ENCODE data around the gene LGALS9.

LGALS9 gene

DNA sequence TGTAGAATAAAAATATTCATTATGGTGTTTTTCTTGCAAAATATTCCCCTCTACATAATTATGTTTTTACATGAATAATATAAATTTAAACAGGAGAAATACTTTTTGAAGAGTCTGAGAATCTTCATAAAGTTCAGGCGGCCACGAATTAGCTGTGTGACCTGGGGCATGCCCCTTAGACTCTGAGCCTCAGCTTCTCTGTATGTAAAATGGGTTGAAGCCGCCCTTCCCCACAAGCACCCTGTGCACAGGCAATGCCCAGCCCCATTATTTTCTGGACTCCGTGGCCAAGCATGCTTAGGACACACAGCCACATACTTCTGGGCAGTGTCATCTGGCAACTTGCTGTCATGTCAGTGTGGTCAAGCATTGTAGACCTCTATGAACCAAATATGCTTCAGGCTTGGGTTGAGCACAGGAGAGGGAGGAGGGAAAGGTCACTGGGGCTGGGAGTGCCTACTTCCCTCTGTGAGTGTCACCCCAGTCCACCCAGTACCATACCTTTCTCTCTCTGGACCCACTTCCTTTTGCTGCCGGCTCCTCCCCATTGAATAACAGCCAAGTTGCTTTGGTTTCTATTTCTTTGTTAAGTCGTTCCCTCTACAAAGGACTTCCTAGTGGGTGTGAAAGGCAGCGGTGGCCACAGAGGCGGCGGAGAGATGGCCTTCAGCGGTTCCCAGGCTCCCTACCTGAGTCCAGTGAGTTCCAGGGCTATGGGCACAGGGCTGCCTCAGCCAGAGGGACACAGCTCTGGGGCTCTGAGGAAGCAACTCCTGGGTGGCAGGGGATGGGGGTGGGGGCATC is at the start of gene LGALS9:
Gene LGALS9, plus strand, starts transcription at position 582 of the 804 bp plus-strand sequence. Its CDS starts 78 bp downstream, at position 660.
- no peak for FAIRE-seq

DNA sequence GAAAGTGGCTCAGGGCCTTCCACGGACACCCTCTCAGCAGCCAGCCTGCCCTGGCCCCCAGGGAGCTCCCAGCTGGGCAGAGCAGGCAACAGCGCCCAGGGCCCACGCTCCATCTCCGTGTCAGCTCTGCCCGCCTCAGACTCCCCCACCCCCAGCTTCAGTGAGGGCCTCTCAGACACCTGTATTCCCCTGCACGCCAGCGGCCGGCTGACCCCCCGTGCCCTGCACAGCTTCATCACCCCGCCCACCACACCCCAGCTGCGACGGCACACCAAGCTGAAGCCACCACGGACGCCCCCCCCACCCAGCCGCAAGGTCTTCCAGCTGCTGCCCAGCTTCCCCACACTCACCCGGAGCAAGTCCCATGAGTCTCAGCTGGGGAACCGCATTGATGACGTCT is 48.3 kb upstream of the LGALS9 start:
- no peak for FAIRE-seq

DNA sequence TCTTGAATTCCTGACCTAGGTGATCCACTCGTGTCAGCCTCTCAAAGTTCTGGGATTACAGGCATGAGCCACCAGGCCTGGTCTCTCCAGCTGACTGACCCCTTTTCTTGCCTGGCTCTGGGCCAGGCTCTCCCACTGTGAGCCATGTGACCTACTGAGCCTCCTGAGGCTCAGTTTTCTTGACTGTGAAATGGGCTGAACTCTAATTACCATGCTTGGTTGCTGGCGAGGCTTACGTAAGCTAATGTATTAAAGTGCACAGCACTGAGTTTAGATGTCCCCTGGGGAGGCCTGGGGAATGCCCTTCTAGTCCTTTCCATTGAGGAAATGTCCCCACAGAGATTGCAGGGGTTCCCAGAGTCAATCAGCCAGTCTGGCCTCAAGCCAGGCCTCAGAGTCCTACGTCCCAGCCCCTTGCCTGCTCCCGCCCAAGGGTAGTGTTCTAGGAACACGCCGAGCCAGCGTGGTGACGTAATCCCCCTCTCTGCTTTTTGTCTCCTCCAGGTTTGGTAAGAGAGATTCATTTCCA is 45.8 kb upstream of the LGALS9 start:
- FAIRE-seq, result no peak

DNA sequence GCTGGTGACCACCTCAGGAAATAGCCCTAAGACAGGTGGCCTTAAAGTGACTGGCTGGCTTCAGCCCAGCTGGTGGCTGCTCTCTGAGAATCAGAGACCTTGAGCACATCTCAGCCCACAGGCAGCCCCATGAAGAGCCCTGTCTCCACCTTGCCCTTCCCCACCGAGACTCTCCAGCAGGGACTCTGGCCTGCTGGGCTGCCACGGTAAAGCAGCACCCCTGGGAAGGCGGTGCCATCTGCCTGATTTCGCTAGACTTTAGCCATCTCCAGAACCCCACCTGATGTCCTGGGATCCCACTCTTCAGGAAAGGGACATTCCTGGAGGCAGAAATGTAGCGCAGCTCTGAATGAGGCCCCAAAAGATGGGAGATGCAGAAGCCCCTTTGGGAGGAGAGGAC is 45.2 kb upstream of the LGALS9 start:
- no peak for FAIRE-seq

DNA sequence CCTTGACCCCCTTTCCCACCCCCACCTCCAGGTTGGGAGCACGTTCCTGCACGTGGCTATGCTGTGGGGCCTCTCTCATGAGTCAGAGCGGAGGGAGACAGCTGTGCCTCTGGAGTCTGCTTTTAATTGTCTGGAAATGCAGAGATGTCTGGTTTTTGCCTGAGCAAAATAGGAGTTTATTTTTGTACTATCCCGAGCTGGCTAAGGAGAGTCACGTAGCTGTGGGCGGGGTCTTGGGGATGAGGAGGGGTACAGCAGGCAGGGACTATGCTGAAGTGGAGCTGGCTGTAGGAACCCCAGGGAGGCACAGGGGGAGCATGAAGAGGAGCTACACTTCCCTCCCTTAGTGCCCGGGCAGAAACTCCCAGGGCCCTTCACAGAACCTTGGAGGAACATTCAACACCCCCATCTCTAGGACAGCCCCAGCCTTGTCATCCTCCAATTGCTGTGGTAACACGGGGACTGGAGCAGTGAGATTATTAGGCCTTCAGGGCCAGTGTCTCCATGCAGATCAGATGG is 44.7 kb upstream of the LGALS9 start:
- FAIRE-seq, result no peak

DNA sequence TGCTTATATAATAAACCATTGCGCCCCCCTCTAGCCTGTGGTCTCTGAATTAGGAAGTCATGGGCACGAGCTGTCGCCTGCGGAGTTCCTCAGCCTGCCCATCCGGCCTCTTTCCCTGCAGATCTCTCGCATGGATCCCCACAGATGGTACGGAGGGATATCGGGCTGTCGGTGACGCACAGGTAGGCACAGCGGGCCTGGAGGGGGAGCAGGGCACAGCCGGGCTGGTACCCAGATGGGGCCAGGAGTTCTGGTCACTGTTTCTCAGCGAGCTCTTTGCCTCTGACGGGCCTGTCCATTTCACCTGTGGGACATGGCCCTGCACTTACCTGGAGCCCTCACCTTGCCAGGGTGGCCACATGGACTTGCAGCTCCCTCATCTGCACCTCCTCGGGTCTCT is 42.6 kb upstream of the LGALS9 start:
- FAIRE-seq, result no peak

DNA sequence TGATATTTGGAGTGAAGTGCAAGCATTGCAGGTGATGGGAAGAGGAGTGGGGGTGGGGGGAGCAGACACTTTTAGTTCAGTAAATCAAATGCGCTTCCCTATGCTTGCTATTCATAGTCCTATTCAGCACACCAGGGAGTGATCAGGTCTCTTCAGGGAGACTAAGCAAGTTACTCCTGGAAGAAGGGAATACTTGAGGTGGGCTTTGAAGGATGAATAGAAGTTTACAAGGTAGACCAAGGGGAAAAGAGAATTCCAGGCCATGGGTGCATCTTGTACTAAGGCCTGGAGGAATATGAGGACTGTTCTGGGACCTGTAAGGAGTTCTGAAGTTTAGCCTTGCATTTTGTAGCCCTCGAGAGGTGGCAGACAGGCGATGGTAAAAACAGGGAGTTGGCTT is 40.1 kb upstream of the LGALS9 start:
- no peak for FAIRE-seq

DNA sequence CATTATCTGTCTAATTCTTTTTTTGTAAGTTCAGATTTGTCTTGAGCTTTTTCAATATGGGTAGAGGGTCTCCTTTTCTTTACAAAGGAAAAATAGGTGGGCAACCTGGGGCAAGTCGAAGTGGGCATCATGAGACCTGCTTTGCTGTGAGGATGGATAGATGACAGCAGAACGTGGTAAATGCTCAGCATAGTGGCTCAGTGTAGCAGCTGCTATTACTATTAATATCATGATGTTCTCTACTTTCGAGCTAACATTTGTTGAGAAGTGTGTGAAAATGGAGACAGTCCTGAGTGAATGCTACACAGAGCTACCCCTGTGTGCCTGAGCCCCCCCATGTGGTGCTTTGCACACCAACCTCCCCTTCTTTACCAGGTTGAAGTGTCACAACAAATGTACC is 39.0 kb upstream of the LGALS9 start:
- FAIRE-seq, result no peak

DNA sequence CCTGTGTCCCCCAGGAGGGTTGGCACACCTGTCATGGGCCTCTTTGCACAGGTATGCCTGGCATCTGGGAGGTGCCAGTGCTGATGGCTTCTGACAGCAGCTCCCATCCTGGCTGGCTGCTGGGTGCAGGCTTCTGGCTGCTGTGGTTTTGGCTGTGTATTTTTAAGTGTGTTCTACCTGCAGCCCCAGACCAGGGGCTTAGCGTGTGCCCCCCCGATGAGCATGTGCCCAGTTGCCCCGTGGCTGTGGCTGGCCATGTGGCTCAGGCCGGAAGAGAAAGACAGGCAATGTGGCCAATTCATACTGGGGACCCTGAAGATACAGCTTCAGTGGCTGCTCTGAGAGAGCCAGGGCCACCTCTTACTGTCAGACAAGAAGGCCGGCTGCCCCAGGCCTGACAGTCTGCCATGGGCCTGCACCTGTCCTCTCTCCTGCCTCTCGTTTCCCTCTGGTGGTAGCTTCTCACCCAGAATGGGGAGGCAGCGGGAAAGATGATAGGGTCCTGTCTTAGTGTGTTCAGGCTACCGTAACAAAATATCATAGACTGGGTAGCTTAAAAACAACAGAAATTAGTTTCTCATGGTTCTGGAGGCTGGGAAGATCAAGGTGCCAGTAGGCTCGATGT is 37.6 kb upstream of the LGALS9 start:
- no peak for FAIRE-seq

DNA sequence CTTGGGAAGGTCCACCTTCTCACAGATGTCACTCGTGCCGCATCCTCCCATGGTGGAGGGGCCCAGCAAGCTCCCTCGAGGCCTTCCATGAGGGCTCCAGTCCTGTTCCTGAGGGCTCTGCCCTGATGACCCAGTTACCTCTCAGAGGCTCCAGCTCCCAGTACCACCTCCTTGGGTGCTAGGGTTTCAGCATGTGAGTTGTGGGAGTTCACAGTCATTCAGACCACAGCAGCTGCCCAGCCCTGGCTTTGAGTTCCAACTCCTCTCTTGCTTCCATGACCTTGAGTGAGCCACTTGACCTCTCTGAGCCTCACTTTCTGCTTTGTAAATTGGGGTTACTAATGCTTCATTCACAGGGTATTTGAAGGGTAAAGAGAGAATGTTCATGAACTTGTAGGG is 37.1 kb upstream of the LGALS9 start:
- FAIRE-seq, result no peak

DNA sequence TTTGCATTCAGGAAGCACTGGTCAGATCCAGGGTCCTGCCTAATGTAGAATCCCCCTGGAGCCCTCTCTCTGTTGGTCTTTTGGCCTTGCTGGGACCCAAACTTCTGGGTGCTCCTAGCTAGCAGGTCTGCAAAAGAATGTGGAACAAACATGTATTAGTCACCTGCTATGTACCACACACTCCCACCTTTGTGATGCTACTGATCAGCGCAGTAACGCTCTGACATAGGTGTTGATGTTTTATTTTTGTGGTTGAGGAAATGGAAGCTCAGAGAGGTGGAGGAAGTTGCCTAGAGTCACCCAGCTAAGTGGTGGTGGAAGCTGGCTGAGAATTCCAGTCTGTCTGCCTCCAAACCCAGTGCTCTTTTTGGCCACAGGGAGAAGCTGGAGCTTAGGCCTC is 35.8 kb upstream of the LGALS9 start:
- no peak for FAIRE-seq

DNA sequence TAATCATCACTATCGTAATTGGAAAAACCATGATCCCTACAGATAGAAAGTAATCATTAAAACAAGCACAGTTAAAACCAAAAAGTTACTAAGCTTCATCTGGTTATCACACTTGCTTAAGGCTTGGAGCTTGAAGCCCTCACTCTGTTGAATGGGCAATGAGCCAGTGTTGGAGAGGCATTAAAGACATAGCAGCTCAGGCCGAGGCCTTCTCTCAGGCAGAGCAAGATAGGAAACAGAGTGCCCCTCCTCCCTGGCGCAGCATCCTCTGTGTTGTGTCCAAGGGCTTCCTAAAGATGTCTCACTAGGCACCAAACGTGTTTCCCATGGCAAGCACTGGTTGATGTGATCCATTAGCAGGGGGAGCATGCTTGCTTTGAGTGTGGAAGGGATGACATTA is 34.9 kb upstream of the LGALS9 start:
- FAIRE-seq, result no peak

DNA sequence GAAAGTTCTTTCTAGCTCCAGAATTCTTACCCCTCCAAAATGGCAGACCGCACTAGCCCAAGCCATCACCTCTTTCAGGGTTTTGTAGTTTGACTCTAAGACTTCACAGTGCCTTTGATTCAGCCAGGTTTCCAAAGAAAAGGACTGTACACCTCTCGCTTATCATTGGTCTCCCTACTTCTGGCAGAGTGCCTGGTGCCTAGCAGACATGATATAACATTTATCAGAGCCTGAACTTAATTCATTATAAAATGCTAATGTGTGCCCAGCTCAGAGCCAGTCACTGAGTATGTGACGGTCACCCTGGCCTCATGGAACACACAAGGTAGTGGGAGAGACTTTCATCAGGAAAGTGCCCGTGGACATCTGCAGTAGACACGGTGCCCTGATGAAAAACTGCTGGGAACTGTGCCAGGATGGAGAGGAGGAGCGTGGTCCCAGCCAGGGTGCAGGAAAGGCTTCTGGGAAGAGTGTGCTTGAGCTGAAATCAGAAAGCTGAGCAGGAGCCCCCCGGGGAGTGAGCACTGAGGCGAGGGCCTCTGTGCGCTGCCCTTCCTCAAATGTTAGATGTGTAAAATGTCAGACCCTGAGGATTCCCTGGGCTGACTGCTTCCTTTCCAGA is 34.3 kb upstream of the LGALS9 start:
- FAIRE-seq, result no peak

DNA sequence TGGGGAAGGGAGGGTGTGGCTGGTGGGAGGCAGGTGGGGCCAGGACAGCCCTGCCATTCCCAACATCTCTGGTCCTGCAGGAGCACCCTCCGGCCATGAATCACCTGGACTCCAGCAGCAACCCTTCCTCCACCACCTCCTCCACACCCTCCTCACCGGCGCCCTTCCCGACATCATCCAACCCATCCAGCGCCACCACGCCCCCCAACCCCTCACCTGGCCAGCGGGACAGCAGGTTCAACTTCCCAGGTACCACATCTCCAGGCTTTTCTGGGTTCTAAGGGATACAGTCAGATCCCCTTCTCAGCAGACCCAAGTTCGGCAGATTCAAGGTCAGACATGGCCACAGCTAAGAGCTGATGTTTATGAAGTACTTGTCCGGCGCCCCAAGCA is 33.8 kb upstream of the LGALS9 start:
- FAIRE-seq, result no peak

DNA sequence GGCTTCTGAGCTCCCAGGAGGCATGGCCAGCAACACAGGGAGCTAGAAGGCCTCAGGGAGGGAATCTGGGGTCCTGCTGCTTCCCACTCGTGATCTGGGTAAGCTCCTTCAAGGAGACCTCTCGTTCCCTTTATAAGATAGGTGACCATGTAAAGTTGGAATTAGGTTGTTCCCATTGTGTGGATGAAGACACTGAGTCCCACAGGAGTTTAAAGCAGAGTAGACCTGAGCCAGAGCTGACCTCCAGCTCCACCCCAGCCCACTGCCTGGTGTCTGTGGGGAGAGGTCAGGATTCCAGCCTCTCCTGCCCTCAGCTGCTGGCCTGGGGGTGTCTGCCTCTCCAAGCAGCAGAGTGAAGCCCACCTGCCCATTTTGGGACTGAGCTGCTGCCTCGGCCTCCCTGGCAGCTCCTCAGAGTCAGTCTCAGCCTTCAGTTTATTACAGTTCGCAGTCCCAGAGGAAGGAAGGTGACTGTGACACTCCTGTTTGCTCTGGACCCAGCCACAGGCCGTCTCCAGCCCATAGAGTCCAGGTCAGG is 33.1 kb upstream of the LGALS9 start:
- no peak for FAIRE-seq

DNA sequence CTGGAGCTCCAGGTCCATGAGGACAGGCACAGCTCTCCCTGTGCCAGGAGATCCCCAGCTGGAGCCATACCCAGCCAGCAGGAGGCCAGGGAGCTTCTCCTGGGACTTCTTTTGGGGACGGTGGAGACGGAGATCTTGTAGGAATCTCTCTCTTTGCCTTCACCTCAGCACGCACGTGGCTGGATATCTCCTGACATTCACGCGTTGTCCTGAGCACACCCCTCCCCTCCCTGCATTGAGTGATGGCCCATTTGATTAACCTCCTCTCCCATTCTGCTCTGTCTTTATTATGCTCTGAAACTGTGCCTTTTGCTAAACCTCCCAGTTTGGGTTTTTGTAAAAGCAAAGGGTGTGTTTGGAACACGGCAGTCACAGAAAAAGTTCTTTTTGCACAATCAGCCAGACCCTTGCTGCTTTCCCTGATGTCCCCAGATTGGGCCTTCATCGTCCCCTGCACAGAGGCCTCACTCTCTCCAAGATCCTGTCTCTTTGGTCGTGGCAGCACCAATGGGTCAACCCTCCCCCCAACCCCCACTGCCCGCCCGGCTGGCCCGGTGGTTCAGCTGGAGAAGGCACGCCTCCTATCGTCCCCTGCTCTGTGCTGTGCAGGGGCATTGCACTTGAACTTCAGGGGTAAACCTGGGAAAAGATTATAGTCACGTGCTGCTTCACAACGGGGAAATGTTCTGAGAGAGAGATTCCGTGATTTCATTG is 32.5 kb upstream of the LGALS9 start:
- FAIRE-seq, result no peak

DNA sequence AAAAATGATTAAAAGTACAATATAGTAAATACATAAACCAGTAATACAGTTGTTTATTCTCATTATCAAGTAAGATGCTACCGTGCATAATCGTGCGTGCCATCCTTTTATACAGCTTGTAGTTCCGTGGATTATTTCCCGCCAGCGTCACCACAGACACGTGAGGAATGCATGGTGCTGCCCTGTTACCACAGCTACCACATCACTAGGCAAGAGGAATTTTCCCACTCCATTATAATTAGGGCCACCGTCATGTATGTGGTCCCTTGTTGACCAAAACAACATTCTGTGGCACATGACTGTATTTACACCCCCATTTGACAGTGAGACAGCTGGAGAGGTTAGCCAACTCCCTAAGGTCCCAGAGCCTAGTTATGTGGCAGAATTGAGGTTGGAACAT is 30.5 kb upstream of the LGALS9 start:
- no peak for FAIRE-seq

DNA sequence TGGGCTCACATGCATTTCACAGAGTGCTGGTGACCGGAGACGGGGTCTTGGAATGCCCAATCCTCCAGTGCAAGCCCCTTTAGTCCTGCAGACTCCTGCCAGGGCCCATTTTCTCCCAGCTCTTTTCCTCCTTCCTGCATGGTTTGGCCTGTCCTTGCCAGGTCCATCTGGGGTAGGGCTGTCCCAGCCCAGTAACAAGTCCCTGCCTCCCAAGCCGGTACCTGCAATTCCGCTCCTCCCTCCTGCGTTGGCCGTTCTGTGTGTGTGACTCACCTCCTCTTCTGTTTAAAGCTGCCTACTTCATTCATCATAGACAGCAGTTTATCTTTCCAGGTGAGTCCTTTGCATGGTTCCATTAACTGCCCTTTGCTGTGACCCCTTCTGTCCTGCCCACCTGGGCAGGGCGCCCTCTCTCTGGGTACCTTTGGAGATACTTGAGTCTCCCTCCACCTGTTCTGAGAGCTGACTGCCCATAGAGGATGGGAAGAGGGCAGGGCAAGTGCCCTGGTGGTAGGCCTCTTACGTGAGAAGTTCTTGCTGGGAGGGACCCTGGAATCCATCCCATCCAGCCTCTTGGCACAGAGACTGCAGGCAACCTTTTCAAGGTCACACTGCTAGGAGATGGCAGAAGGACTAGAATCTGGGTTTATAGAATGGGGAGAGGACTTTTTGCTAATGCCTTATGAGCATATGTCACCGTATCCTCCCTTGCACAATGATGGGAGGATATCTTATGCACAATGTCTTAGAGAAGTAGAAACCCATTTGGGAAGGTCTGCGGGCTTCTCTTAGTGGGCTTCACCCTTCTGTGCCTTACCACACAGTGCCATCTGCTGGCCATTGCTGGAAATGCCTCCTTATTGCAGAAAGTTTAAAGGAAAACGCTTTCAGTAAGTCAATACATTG is 29.7 kb upstream of the LGALS9 start:
- FAIRE-seq, result peak; percentile 86

DNA sequence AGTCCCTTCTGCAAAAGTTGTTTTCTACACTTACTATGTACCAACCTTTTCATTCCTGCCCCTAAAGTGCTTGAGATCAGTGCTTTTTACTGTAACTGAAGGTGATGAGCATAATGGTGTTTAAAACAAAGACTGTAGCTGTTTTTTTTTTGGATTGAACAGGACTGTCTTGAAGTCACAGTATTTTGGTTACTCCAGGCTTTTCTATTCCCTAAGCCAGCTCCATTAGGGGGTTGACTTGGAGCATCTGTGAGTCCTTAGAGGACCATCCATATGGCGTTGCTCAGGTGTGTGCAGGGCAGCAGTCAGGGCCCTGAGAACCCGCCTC is 29.0 kb upstream of the LGALS9 start:
- no peak for FAIRE-seq

DNA sequence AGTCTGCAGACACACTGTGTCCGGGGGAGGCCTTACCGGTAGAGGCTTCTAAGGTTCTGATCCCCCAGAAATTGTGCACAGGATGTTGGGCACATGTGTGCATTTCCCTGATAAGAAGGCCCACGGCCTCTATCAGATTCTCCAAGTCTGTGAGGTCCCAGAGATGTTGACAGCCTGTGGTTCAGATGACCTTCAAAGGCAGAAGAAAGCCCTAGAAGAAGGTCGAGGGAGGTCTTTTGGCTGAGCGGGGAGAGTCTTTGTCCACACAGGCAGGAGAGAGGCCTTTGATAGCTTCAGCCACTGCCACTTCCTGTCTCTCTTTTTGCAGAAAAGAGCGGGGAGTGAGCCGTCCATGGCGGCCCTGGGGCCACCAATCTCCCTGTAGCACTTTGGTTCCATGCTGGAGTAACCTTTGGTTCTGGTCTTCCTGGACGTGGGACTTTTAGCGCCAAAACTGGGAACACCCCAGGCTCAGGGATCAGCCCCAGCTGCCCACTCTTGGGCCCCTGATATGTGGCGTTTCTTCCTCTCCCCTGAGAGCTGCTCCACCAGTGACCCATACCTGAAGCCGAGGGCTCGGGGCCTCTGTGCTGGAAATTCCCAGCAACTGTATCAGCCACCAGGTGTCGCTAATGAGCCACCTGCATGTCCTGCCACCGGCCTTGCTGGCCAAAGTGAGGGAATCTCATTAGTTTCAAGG is 28.1 kb upstream of the LGALS9 start:
- no peak for FAIRE-seq

DNA sequence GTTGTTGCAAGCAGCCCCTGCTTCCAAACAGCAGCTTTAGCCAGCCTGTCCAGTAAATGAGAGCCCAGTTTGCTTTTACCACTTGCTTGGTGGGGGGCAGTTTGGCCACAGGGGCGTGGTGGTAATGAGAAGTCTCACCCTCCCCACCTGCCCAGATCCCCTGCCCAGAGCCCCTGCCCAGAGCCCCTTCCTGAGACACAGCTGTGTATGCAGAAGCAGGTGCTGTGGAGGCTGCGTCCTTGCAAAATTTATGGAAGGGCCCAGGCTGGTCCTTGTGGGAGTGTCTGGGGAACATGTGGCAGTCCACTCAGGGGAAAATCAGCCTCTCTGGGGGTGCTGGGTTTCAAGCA is 27.6 kb upstream of the LGALS9 start:
- FAIRE-seq, result no peak

Data from islet of Langerhans (tissue), 1 donor.